ENCODE measurements around the gene TIMP2.

The TIMP2 gene

DNA sequence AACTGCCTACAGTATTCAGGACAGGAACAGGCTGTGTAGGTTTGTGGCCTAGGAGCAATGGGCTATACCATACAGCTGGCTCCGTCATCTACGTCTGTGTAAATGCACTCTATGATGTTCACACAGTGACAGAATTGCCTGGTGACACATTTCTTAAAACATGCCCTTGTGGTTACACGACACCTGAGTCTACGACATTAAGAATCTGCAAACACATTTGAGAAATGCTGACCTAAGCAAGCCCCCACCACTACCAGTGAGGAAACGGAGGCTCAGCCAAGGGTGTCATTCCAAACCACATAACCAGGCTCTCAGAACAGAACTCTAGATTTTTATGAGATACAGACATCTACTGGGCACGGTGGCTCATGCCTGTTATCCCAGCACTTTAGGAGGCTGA, 108.1 kb downstream of the TIMP2 start:
- Histone ChIP-seq H3K4me3 (ENCODE audit: low read depth in 1 of 2, low read length in 2 of 2) (no peak overlapping the region), H3K36me3 (ENCODE audit: control insufficient read depth in 1 of 2, insufficient read depth in 2 of 2, low read length in 2 of 2) (peaks cover 64 to 89% of the 10 kb centered on the region in 2 donors), H3K27ac (ENCODE audit: low read length) (no peak overlapping the region), H3K9me3 (ENCODE audit: control insufficient read depth in 1 of 2, low read length in 2 of 2) (no peaks in the 10 kb centered on the region), H3K27me3 (ENCODE audit: low read depth, low read length) (no peaks in the 10 kb centered on the region), H3K4me1 (ENCODE audit: control insufficient read depth in 1 of 2, insufficient read depth in 2 of 2, low read length in 2 of 2) (no peaks in the 10 kb centered on the region)

- Histone ChIP-seq H3K27me3 (ENCODE audit: low read depth, low read length) (no peaks in the 10 kb centered on the region), H3K4me1 (ENCODE audit: control insufficient read depth in 1 of 2, insufficient read depth in 2 of 2, low read length in 2 of 2) (no peaks in the 10 kb centered on the region), H3K9me3 (ENCODE audit: control insufficient read depth in 1 of 2, low read length in 2 of 2) (no peaks in the 10 kb centered on the region), H3K36me3 (ENCODE audit: control insufficient read depth in 1 of 2, insufficient read depth in 2 of 2, low read length in 2 of 2) (peaks cover 65 to 88% of the 10 kb centered on the region in 2 donors), H3K4me3 (ENCODE audit: low read depth in 1 of 2, low read length in 2 of 2) (no peak overlapping the region), H3K27ac (ENCODE audit: low read length) (no peak overlapping the region)
Measured at GRCh38 chr17:78815696-78816095, 109.5 kb downstream of the TIMP2 start.

GRCh38 chr17:78812855-78813254, 112.3 kb downstream of the TIMP2 start:
- no peak overlapping the region for H3K27ac ChIP-seq (ENCODE audit: low read length)
- no peaks in the 10 kb centered on the region for H3K9me3 ChIP-seq (ENCODE audit: control insufficient read depth in 1 of 2, low read length in 2 of 2)
- no peak overlapping the region for H3K4me3 ChIP-seq (ENCODE audit: low read depth in 1 of 2, low read length in 2 of 2)
- H3K4me1 ChIP-seq (ENCODE audit: control insufficient read depth in 1 of 2, insufficient read depth in 2 of 2, low read length in 2 of 2), result no peaks in the 10 kb centered on the region
- no peaks in the 10 kb centered on the region for H3K27me3 ChIP-seq (ENCODE audit: low read depth, low read length)
- H3K36me3 ChIP-seq (ENCODE audit: control insufficient read depth in 1 of 2, insufficient read depth in 2 of 2, low read length in 2 of 2), result peaks cover 64 to 87% of the 10 kb centered on the region in 2 donors

DNA sequence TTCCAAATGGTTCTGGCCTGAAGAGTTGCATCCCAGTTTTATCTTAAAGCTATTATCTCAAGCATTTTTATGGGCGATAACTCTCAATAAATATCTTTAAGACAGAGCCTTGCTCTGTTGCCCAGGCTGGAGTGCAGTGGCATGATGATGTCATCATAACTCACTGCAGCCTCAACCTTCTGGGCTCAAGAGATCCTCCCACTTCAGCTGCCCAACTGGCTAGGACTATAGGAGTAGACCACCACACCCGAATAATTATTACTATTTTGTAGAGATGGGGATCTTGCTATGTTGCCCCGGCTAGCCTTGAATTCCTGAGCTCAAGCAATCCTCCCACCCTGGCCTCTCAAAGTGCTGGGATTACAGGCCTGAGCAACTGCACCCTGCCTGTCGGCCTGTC, 117.0 kb downstream of the TIMP2 start:
- Histone ChIP-seq H3K9me3 (ENCODE audit: control insufficient read depth in 1 of 2, low read length in 2 of 2) (no peaks in the 10 kb centered on the region), H3K27me3 (ENCODE audit: low read depth, low read length) (no peaks in the 10 kb centered on the region), H3K36me3 (ENCODE audit: control insufficient read depth in 1 of 2, insufficient read depth in 2 of 2, low read length in 2 of 2) (peaks cover 69 to 85% of the 10 kb centered on the region in 2 donors), H3K4me1 (ENCODE audit: control insufficient read depth in 1 of 2, insufficient read depth in 2 of 2, low read length in 2 of 2) (no peaks in the 10 kb centered on the region), H3K27ac (ENCODE audit: low read length) (no peak overlapping the region), H3K4me3 (ENCODE audit: low read depth in 1 of 2, low read length in 2 of 2) (no peak overlapping the region)

DNA sequence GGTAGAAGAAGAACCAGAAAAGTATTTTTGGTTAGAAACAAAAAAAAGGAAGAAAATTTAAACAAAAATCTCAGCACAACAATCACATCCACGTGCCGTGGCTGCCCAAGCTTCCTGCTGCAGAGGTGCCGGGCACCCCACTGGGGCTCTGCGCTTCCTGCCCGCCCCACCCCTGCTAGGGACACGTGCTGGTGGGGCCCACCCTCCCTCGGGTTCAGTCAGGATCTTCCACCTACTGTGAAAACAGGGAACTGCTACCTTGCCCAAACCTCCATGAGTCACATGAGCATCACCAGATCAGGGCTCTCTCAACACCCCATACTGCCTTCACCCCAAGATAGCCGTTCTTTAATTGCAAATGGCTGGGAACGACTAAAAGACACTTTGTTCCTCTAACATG, 118.7 kb downstream of the TIMP2 start:
- Histone ChIP-seq H3K27ac (ENCODE audit: low read length) (no peak overlapping the region), H3K27me3 (ENCODE audit: low read depth, low read length) (no peaks in the 10 kb centered on the region), H3K36me3 (ENCODE audit: control insufficient read depth in 1 of 2, insufficient read depth in 2 of 2, low read length in 2 of 2) (peaks cover 67 to 84% of the 10 kb centered on the region in 2 donors), H3K4me3 (ENCODE audit: low read depth in 1 of 2, low read length in 2 of 2) (no peak overlapping the region), H3K4me1 (ENCODE audit: control insufficient read depth in 1 of 2, insufficient read depth in 2 of 2, low read length in 2 of 2) (no peaks in the 10 kb centered on the region), H3K9me3 (ENCODE audit: control insufficient read depth in 1 of 2, low read length in 2 of 2) (no peaks in the 10 kb centered on the region)

GRCh38 chr17:78805301-78805700, 119.9 kb downstream of the TIMP2 start:
- no peaks in the 10 kb centered on the region for H3K27me3 ChIP-seq (ENCODE audit: low read depth, low read length)
- H3K9me3 ChIP-seq (ENCODE audit: control insufficient read depth in 1 of 2, low read length in 2 of 2), result no peaks in the 10 kb centered on the region
- no peak overlapping the region for H3K4me3 ChIP-seq (ENCODE audit: low read depth in 1 of 2, low read length in 2 of 2)
- peaks cover 62 to 82% of the 10 kb centered on the region in 2 donors for H3K36me3 ChIP-seq (ENCODE audit: control insufficient read depth in 1 of 2, insufficient read depth in 2 of 2, low read length in 2 of 2)
- H3K27ac ChIP-seq (ENCODE audit: low read length), result no peak overlapping the region
- H3K4me1 ChIP-seq (ENCODE audit: control insufficient read depth in 1 of 2, insufficient read depth in 2 of 2, low read length in 2 of 2), result no peaks in the 10 kb centered on the region

DNA sequence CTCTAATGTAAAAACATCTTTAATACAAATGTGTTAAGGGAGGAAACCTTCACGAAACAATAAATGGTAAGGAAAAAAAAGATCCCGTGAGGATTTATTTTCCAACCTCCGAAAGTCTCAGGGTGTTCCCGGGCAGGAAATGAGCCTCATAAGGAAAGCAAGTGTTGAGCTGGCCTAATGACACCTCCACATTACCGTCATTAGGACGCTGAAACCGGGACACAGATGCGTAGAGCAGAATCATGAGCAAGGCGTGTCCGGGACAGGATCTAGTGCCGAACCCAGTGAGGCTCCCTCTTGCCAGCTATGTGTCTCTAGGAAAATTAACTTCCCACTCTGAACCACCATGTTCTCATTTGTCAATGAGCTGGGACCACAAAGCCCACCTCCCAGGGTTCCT, 120.4 kb downstream of the TIMP2 start:
- H3K27ac ChIP-seq (ENCODE audit: low read length), result no peak overlapping the region

DNA sequence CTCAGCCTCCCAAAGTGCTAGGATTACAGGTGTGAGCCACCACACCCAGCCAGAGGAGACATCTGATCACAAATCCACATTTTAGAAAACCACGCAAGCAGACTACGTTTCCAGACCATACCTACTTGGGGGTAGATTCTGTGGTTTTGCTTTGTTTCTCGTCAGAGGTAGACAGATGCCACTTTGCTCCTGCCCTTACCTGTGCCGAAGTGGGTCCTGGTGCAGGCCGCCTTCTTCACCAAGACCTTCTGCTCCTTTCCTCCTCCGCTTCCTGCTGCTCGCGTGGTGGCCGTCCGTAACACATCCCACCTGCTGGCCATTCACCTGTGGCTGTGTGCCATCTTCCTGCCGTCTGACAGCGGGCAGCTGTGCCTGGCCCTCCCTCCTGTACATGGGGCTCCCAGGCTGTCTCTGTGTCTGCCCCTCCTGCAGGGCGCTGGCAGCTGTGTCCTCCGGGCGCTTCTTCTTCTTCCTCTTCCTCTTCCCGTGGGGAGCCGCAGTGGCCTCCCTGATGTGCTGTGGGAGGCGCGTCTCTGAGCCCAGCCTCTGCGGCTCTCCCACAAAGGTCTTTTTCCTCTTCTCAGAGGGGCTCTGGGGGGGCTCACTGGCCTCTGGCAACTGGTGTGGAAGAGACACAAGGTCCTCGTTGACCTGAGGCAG, 121.9 kb downstream of the TIMP2 start:
- Histone ChIP-seq H3K36me3 (ENCODE audit: control insufficient read depth in 1 of 2, insufficient read depth in 2 of 2, low read length in 2 of 2) (peaks cover 62 to 78% of the 10 kb centered on the region in 2 donors), H3K9me3 (ENCODE audit: control insufficient read depth in 1 of 2, low read length in 2 of 2) (no peaks in the 10 kb centered on the region), H3K27me3 (ENCODE audit: low read depth, low read length) (no peaks in the 10 kb centered on the region), H3K4me1 (ENCODE audit: control insufficient read depth in 1 of 2, insufficient read depth in 2 of 2, low read length in 2 of 2) (peaks cover 0 to 4% of the 10 kb centered on the region in 2 donors), H3K27ac (ENCODE audit: low read length) (no peak overlapping the region), H3K4me3 (ENCODE audit: low read depth in 1 of 2, low read length in 2 of 2) (no peak overlapping the region)

More for the DNA sequence above, 120.4 kb downstream of the TIMP2 start:
- H3K9me3 ChIP-seq (ENCODE audit: control insufficient read depth in 1 of 2, low read length in 2 of 2), result no peaks in the 10 kb centered on the region
- H3K4me1 ChIP-seq (ENCODE audit: control insufficient read depth in 1 of 2, insufficient read depth in 2 of 2, low read length in 2 of 2), result no peaks in the 10 kb centered on the region
- no peaks in the 10 kb centered on the region for H3K27me3 ChIP-seq (ENCODE audit: low read depth, low read length)
- peaks cover 59 to 78% of the 10 kb centered on the region in 2 donors for H3K36me3 ChIP-seq (ENCODE audit: control insufficient read depth in 1 of 2, insufficient read depth in 2 of 2, low read length in 2 of 2)
- no peak overlapping the region for H3K4me3 ChIP-seq (ENCODE audit: low read depth in 1 of 2, low read length in 2 of 2)
